Transverse colon (tissue), 4 donors: ENCODE measurements around the gene PLD4. TPM values are rescaled to one million over a fixed set of nuclear protein-coding genes. Genes with fewer than 3 reads are reported as not detected.

Experiments
- DNase-seq: peaks from one replicate; pipeline ENCODE4 v3.0.0-alpha.2; 2019
- H3K27ac ChIP-seq, 4 donors: fragments of 200-600 bp; sonication (generic); 2 replicates each; pipeline ENCODE4 v1.5.1; 2016 to 2018; ENCODE audit warnings: inconsistent platforms in 4 of 4
- H3K27me3 ChIP-seq: fragments of 200-600 bp; sonication (generic); 2 replicates; pipeline ENCODE4 v1.5.1; 2017; ENCODE audit warnings: inconsistent platforms
- H3K36me3 ChIP-seq, 4 donors: fragments of 200-600 bp; sonication (generic); 2 replicates each; pipeline ENCODE4 v1.5.1; 2017 to 2019; ENCODE audit warnings: inconsistent platforms in 4 of 4
- H3K4me1 ChIP-seq, 4 donors: fragments of 200-600 bp; sonication (generic); 2 replicates each; pipeline ENCODE4 v1.5.1; 2017 to 2020; ENCODE audit warnings: inconsistent platforms in 4 of 4
- H3K4me3 ChIP-seq, 4 donors: fragments of 200-600 bp; sonication (generic); 1 replicate in 1 of 4; 2 replicates in 3 of 4; pipeline versions ENCODE4 v1.5.1 to v1.6.1; 2017 to 2019; ENCODE audit warnings: inconsistent platforms in 4 of 4
- H3K9me3 ChIP-seq, 2 donors: fragments of 200-600 bp; sonication (generic); 2 replicates each; pipeline ENCODE4 v1.5.1; 2017 to 2019; ENCODE audit warnings: inconsistent platforms in 2 of 2
- CTCF ChIP-seq, 5 experiments: fragments of 200-600 bp in 3 of 5; fragments of 450-650 bp in 2 of 5; sonication (generic) in 3 of 5; IDR thresholded peaks; 1 replicate in 2 of 5; 2 replicates in 3 of 5; pipeline ENCODE4 v1.5.1; 2016 to 2017; ENCODE audit warnings: antibody characterized with exemption in 5 of 5, inconsistent platforms in 3 of 5, mild to moderate bottlenecking in 2 of 5, moderate library complexity in 1 of 5
- EP300 ChIP-seq: sonication (generic); formaldehyde crosslinking; IDR thresholded peaks from one replicate; pipeline ENCODE4 v1.6.1; 2017; ENCODE audit warnings: antibody characterized with exemption, low read depth
- POLR2A ChIP-seq: fragments of 450-650 bp; IDR thresholded peaks from one replicate; pipeline ENCODE4 v1.6.1; 2016; ENCODE audit warnings: antibody characterized with exemption, mild to moderate bottlenecking, moderate library complexity
- POLR2AphosphoS5 ChIP-seq, 3 donors: sonication (generic); formaldehyde crosslinking; IDR thresholded peaks; one replicate each; pipeline ENCODE4 v1.6.1; 2016; ENCODE audit warnings: antibody characterized with exemption in 3 of 3
- WGBS, 2 donors: methylation state at CpG; one replicate each; pipeline ENCODE4 v1.1.5; 2018; ENCODE audit warnings: low coverage in 1 of 2; 5-methylcytosine and 5-hydroxymethylcytosine counted together
- in situ Hi-C, 4 donors: fragments of 200-750 bp; cut with MboI; loops; one replicate each; pipeline versions ENCODE4 v1.15.0 to v1.15.1; 2017; ENCODE audit warnings: low sequenced_read_pairs in 3 of 4, low pct_ligation_motif_present in 1 of 4, low pct_unique_long_range_greater_than_20kb in 1 of 4
- intact Hi-C: fragments of 100-400 bp; cut with DNase I; formaldehyde crosslinking; loops from one replicate; pipeline ENCODE4 v1.15.1; 2023; ENCODE audit warnings: low total_unique reads
- total RNA-seq, 4 donors: library from RNA; depleted of rRNA; stranded (reverse); fragments of >200 nt; gene quantifications; one replicate each; pipeline ENCODE4 v1.1.0, GENCODE V29; 2016

PLD4 gene
- total RNA-seq, 4 donors from 2014 or later = 1.1 TPM; not detected in 2

- TF ChIP-seq POLR2A (no peak), EP300 (no peak), POLR2AphosphoS5 (IDR thresholded peaks at IDR 0.05) (no peak), CTCF (IDR thresholded peaks at IDR 0.05) (no peak)
- in situ Hi-C loops = no loop called here
- DNase-seq = no peak
- no peaks in the 10 kb centered on the region for H3K9me3 ChIP-seq
- H3K27ac ChIP-seq = no peak overlapping the region
- WGBS, 2 donors = 47 to 91% methylated on average over 4 to 34 of the region's 38 CpGs
- intact Hi-C loops = loop anchor here (10.0 kb wide), 1 partner anchor 999 kb away; no protein-coding TSS in a partner anchor
- peaks cover 0 to 30% (median 0%) of the 10 kb centered on the region in 4 donors for H3K36me3 ChIP-seq
- no peak overlapping the region for H3K4me3 ChIP-seq
- H3K27me3 ChIP-seq = no peaks in the 10 kb centered on the region
- peaks cover 0 to 4% (median 1%) of the 10 kb centered on the region in 4 donors for H3K4me1 ChIP-seq
Observed at GRCh38 chr14:104885031-104885972, 39.4 kb upstream of the PLD4 start.

- H3K4me1 ChIP-seq = peaks cover 0 to 4% (median 1%) of the 10 kb centered on the region in 4 donors
- H3K27ac ChIP-seq = no peak overlapping the region
- intact Hi-C loops = loop anchor here (10.0 kb wide), 1 partner anchor 999 kb away; no protein-coding TSS in a partner anchor
- peaks cover 0 to 30% (median 0%) of the 10 kb centered on the region in 4 donors for H3K36me3 ChIP-seq
- DNase-seq = peak; percentile 7
- 94% methylated on average over 35 of the region's 40 CpGs; no CpG with 5 or more reads in 1 of the 2 donors for WGBS, 2 donors
- no peak overlapping the region for H3K4me3 ChIP-seq
- in situ Hi-C loops = no loop called here
- H3K9me3 ChIP-seq = no peaks in the 10 kb centered on the region
- H3K27me3 ChIP-seq = no peaks in the 10 kb centered on the region
- TF ChIP-seq POLR2AphosphoS5 (IDR thresholded peaks at IDR 0.05) (no peak), EP300 (no peak), CTCF (IDR thresholded peaks at IDR 0.05) (no peak), POLR2A (no peak)
Observed at GRCh38 chr14:104885973-104886689, 38.5 kb upstream of the PLD4 start.

GRCh38 chr14:104886690-104887622 lies 37.7 kb upstream of the PLD4 start:
- Histone ChIP-seq H3K4me1 (peaks cover 0 to 4% (median 1%) of the 10 kb centered on the region in 4 donors), H3K27me3 (no peaks in the 10 kb centered on the region), H3K27ac (no peak overlapping the region), H3K9me3 (no peaks in the 10 kb centered on the region), H3K36me3 (peaks cover 0 to 30% (median 0%) of the 10 kb centered on the region in 4 donors), H3K4me3 (no peak overlapping the region)
- WGBS, 2 donors = 95% methylated on average over 34 of the region's 59 CpGs; no CpG with 5 or more reads in 1 of the 2 donors
- peak; percentile 7 for DNase-seq
- in situ Hi-C loops = no loop called here
- intact Hi-C loops = loop anchor here (10.0 kb wide), 1 partner anchor 998 kb away; no protein-coding TSS in a partner anchor
- no peak for TF ChIP-seq POLR2AphosphoS5 (IDR thresholded peaks at IDR 0.05)
- TF ChIP-seq CTCF (IDR thresholded peaks at IDR 0.05) = no peak
- TF ChIP-seq POLR2A = no peak
- no peak for TF ChIP-seq EP300
